ENCODE data around the gene SMOC2.

DNA sequence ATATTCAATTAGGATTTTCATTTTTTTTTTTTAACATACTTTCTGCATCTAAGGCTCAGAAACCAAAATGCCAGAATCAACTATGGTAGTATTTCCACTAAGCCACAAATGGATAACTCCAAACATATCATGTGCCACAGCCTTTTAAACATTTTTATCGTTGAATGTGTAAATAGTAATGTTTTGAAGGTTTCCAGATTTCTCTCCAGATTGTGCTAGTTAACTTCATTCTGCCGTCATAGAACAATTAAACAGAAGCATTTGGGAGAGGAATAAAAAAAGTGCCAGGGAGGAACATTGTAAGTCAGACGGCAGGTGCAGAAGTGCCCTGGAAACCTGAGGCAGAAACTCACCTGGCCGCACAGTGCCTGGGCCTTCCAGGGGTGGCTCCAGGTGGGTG lies 23.6 kb downstream of the SMOC2 start:
- TF ChIP-seq, protein P1, sequence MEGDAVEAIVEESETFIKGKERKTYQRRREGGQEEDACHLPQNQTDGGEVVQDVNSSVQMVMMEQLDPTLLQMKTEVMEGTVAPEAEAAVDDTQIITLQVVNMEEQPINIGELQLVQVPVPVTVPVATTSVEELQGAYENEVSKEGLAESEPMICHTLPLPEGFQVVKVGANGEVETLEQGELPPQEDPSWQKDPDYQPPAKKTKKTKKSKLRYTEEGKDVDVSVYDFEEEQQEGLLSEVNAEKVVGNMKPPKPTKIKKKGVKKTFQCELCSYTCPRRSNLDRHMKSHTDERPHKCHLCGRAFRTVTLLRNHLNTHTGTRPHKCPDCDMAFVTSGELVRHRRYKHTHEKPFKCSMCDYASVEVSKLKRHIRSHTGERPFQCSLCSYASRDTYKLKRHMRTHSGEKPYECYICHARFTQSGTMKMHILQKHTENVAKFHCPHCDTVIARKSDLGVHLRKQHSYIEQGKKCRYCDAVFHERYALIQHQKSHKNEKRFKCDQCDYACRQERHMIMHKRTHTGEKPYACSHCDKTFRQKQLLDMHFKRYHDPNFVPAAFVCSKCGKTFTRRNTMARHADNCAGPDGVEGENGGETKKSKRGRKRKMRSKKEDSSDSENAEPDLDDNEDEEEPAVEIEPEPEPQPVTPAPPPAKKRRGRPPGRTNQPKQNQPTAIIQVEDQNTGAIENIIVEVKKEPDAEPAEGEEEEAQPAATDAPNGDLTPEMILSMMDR (IDR thresholded peaks at IDR 0.05; ENCODE audit: poor library complexity): no peak
- no peak for TF ChIP-seq EZH2phosphoT487 (IDR thresholded peaks at IDR 0.05; ENCODE audit: low read depth, severe bottlenecking, unreplicated experiment)
- TF ChIP-seq EZH2 (IDR thresholded peaks at IDR 0.05; ENCODE audit: borderline replicate concordance): no peak
